Muscle layer of duodenum (tissue), 2 donors: ENCODE measurements around the gene CD93.
A peak's percentile ranks its signal among the peaks of the same experiment; 100 is the strongest.

Source experiments
- H3K27ac ChIP-seq: one replicate; pipeline ENCODE4 v1.7.0; 2013; ENCODE audit warnings: mild to moderate bottlenecking, low read length
- H3K27me3 ChIP-seq: one replicate; pipeline ENCODE4 v1.7.0; 2013; ENCODE audit warnings: low read depth, mild to moderate bottlenecking, control low read depth, low read length
- H3K36me3 ChIP-seq, 2 donors: one replicate each; pipeline ENCODE4 v1.7.0; 2013; ENCODE audit warnings: low read length in 2 of 2, control low read depth in 1 of 2, mild to moderate bottlenecking in 1 of 2; ENCODE audit not compliant: insufficient read depth in 2 of 2, control insufficient read depth in 1 of 2
- H3K4me1 ChIP-seq, 2 donors: one replicate each; pipeline ENCODE4 v1.7.0; 2013; ENCODE audit warnings: low read length in 2 of 2, mild to moderate bottlenecking in 2 of 2, control low read depth in 1 of 2, moderate library complexity in 1 of 2; ENCODE audit not compliant: insufficient read depth in 2 of 2, control insufficient read depth in 1 of 2
- H3K4me3 ChIP-seq, 2 donors: one replicate each; pipeline ENCODE4 v1.7.0; 2013; ENCODE audit warnings: low read length in 2 of 2, low read depth in 1 of 2, mild to moderate bottlenecking in 1 of 2
- H3K9me3 ChIP-seq, 2 donors: one replicate each; pipeline ENCODE4 v1.7.0; 2013; ENCODE audit warnings: low read length in 2 of 2, control low read depth in 1 of 2, mild to moderate bottlenecking in 1 of 2; ENCODE audit not compliant: control insufficient read depth in 1 of 2
- donor health status: healthy.

The CD93 gene

DNA sequence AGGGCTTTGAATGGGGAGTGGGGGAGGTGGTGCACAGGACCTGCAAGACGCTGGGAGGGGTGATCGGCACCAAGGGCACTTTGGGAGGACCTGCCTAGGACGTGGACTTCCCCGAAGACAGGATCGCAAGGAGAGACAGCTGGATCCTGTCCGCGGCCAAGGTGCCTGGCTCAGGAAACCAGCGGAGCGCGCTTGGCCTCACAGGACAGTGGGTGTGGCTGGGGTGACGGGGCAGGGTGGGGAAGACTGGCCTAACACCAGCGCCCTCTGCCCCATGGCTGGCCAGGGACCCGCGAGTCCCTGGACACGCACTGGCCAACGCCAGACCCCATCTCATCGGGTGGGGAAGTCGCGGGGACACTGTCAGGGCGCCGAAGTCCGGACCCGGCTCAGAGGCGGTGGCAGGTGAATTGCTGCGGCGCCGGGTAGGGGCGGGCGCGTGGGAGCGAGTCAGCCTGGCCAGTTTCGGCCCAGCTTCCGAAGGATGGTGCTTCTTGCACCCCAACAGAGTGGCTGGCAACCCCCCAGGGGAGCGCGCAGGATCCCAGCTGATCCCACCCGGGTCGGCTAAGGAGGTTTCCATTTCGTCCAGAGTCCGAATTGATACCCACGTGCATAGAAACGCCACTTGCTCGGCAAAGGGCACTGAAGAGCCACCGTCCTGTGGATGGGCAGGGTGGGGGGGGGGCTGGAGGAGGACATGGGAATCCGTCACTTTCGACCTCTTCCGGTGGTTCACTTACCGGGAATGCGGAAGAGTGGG, 35.9 kb downstream of the CD93 start:
- Histone ChIP-seq H3K9me3 (no peaks in the 10 kb centered on the region), H3K4me1 (peaks cover 0 to 37% of the 10 kb centered on the region in 2 donors), H3K27me3 (peaks cover 17% of the 10 kb centered on the region), H3K27ac (peak overlapping the region; percentile 16), H3K36me3 (no peaks in the 10 kb centered on the region), H3K4me3 (peak overlapping the region; percentile 62 to 69)

DNA sequence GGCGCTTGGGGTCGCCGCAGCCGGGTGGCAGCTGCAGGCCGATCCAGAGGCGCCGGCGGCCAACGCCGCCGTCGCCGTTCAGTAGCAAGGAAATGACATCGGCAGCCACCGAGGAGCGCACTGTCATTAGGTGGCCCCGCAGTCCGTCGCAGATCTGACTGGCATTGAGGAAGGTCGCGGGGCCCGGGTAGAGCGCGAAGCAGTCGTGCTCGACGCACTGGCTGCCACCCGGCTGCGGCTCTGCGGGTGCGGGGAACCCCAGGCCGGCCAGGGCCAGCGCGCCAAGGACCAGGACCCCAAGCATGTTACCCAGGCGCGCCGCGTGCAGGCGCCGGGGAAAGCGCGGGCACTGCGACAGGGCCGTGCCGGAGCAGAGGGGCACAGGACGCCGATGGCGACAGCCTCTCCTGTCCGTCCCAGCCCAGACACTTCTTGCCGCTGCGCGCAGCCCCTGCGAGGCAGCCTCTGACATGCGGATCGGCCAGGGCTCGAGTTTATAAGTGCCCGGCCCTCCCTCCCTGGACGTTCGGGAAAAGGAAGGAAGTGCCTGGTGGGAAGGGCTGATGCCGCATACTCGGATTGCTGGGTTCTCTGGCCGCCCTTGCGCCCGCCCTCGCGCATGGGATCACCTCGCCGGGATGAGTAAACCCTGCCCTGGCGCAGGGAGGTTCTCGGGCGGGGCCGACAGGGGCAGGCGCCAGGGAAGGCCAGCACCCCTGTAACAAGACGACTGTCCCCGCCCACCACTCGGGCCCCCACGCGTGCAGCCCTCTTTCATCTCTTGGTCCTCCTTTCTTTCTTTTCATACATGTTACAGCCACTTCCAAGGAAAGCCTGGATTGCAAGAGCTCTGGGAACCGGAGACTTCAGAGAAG, 36.7 kb downstream of the CD93 start, which contains the start of gene THBD:
Gene THBD (minus strand): TSS at position 472 of the 875 bp plus-strand sequence. CDS start 168 bp downstream, at position 304.
- no peaks in the 10 kb centered on the region for H3K36me3 ChIP-seq
- peak within 1 kb of the TSS; percentile 16 for H3K27ac ChIP-seq
- H3K4me3 ChIP-seq: peak within 1 kb of the TSS; percentile 62 to 69
- peaks cover 0 to 37% of the 10 kb centered on the region in 2 donors for H3K4me1 ChIP-seq
- peaks cover 17% of the 10 kb centered on the region for H3K27me3 ChIP-seq
- no peaks in the 10 kb centered on the region for H3K9me3 ChIP-seq

DNA sequence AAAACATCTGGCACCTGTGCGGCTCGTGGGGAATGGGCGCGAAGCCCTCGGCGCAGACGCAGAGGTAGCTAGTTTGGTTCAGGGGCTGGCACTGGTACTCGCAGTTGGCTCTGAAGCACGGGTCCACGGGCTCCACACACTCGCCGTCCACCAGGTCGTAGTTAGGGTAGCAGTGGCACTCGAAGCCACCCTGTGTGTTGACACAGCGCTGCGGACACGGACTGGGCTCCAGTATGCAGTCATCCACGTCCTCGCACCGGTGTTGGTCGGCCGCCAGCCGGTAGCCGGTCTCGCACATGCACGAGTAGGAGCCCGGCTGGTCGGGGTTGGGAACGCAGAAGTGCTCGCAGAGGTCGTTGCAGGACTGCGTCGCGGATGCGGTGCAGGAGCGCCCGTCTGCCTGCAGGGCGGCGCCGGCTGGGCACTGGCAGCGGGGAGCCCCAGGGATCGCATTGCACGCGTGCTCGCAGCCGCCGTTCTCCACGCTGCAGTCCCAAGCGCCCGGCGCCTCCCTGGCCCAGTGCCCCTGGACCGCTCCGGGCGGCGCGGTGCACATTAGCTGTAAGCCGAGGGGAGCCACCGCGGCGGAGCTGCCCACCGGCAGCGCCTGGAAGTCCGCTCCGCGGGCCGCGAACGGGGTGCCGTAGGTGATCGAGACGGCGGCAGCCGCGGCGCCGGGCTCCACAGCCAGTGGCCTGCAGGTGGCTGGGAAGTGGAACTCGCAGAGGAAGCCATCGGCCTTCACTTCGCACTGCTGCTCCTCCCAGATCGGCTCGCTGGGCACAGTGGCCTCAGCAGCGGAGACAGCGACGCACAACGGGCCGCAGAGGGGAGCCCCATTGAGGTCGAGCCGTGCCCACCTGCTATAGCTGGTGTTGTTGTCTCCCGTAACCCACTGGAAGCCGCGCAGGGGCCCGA, 37.6 kb downstream of the CD93 start:
- H3K27me3 ChIP-seq: peaks cover 17% of the 10 kb centered on the region
- peak overlapping the region; percentile 62 to 69 for H3K4me3 ChIP-seq
- no peak overlapping the region for H3K27ac ChIP-seq
- peaks cover 0 to 37% of the 10 kb centered on the region in 2 donors for H3K4me1 ChIP-seq
- H3K9me3 ChIP-seq: no peaks in the 10 kb centered on the region
- no peaks in the 10 kb centered on the region for H3K36me3 ChIP-seq

DNA sequence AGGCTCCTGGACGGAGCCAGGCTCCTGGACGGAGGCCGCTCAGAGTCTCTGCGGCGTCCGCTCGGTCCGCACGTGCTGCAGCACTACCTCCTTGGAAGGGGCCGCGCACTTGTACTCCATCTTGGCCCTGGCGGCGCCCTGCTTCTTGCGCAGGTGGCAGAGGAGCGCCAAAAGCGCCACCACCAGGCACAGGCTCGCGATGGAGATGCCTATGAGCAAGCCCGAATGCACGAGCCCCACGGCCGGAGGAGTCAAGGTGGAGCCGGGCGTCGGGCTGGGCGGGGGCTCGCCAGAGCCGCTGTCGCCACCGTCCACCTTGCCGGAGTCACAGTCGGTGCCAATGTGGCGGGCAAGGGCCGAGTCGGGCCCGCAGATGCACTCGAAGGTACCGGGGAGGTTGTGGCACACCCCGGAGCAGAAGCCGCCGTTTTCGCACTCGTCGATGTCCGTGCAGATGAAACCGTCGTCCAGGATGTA, 38.3 kb downstream of the CD93 start:
- H3K27me3 ChIP-seq: peaks cover 17% of the 10 kb centered on the region
- no peak overlapping the region for H3K27ac ChIP-seq
- peaks cover 0 to 37% of the 10 kb centered on the region in 2 donors for H3K4me1 ChIP-seq
- no peaks in the 10 kb centered on the region for H3K36me3 ChIP-seq
- peak overlapping the region; percentile 62 to 69 for H3K4me3 ChIP-seq
- no peaks in the 10 kb centered on the region for H3K9me3 ChIP-seq

DNA sequence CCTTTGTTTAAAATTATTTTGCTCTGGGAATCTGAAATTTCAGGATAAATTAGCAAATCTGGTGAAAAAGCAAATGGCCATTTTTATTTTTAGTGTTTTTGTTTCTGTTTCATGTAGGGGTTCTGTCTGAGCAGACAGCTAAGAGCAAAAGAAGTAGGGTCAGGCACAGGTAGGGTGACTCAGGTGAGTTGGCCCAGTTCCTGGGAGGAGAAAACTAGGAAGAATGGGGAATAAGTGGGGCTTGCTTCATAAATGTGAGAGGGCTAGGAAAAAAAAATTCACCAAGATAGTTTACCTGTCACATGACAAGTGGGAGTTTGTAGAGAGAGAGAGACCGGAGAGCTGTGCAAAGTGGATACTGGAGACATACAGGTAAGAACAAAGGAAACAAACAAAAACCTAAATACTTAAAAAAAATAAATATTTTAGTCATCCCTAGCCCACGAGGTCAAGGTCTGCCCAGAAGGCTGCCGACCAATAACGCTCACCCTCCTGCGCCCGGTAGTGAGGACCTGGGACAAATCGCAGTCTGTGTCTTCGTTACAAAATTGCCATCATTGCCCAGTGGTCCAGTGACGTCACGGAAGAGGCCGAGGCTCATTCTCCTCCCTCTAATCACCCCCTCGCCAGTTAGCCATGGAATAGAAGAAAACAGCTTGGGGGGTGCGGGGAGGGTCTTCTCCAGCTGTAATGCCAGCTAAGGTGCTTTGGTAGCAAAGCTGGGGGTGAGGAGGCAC, 39.0 kb downstream of the CD93 start:
- H3K9me3 ChIP-seq: no peaks in the 10 kb centered on the region
- peak overlapping the region; percentile 62 to 69 for H3K4me3 ChIP-seq
- no peak overlapping the region for H3K27ac ChIP-seq
- peaks cover 17% of the 10 kb centered on the region for H3K27me3 ChIP-seq
- peaks cover 0 to 37% of the 10 kb centered on the region in 2 donors for H3K4me1 ChIP-seq
- H3K36me3 ChIP-seq: no peaks in the 10 kb centered on the region

DNA sequence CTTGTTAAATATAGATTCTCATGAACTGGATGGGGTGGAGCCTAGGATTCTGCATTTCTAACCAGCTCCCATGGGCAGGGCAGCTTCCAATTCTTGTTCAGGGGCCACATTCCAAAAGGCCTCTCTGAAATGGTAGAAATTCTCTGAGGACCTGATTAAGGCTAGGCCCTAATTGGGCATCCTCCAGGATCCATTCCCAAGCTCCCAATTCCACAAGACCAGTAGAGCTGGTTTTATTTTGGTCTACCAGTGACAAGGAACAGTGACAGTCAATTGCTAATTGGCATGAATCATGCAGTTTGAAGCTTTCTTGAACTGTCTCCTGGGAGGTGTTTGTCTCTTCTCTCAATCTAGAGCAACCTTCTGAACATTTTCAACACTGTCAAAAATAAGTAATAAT, 39.7 kb downstream of the CD93 start:
- no peak overlapping the region for H3K27ac ChIP-seq
- H3K27me3 ChIP-seq: peaks cover 17% of the 10 kb centered on the region
- peaks cover 0 to 37% of the 10 kb centered on the region in 2 donors for H3K4me1 ChIP-seq
- no peaks in the 10 kb centered on the region for H3K36me3 ChIP-seq
- peak overlapping the region; percentile 62 to 69 for H3K4me3 ChIP-seq
- no peaks in the 10 kb centered on the region for H3K9me3 ChIP-seq

DNA sequence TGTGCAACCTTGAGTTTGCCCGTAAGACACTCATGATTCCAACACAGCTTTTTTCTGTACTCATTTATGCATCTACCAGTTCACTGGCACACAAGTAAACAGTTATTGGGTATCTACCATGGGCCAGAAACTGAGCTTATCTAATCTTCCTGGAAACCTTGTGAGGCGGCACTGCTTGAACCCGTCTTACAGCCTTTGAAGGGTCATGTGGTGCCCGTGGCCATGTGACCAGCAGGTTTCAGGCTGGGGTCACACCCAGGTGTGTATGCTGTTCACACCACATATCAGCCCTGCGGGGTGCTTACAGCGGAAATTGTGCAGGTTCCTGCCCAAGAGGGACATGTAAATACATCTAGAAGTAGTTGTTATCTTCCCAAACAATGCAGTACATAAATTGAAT, 42.7 kb downstream of the CD93 start:
- no peak overlapping the region for H3K4me3 ChIP-seq
- H3K36me3 ChIP-seq: no peaks in the 10 kb centered on the region
- H3K4me1 ChIP-seq: peaks cover 0 to 15% of the 10 kb centered on the region in 2 donors
- no peaks in the 10 kb centered on the region for H3K9me3 ChIP-seq
- peaks cover 14% of the 10 kb centered on the region for H3K27me3 ChIP-seq
- no peak overlapping the region for H3K27ac ChIP-seq

DNA sequence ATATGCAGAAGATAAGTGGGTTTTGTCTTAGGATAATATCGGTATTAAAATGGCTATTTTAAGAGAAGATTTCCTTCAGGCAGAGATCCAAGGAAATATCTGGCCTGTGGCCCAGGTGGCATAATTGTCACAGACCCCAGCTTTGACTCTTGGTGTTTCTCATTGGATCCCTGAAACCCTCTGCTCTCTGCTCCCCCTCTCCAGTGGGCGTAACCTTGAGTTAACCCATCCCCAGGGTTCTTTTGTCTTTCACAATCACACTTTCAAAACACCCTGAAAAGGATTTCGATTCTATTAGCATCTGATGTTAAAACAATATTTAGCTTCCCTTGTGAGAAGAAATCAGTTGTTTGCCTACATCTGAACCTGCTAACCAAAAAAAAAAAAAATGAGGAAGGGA, 43.9 kb downstream of the CD93 start:
- H3K4me1 ChIP-seq: peaks cover 0 to 5% of the 10 kb centered on the region in 2 donors
- no peak overlapping the region for H3K27ac ChIP-seq
- H3K4me3 ChIP-seq: no peak overlapping the region
- H3K9me3 ChIP-seq: no peaks in the 10 kb centered on the region
- H3K36me3 ChIP-seq: no peaks in the 10 kb centered on the region
- H3K27me3 ChIP-seq: peaks cover 5% of the 10 kb centered on the region

DNA sequence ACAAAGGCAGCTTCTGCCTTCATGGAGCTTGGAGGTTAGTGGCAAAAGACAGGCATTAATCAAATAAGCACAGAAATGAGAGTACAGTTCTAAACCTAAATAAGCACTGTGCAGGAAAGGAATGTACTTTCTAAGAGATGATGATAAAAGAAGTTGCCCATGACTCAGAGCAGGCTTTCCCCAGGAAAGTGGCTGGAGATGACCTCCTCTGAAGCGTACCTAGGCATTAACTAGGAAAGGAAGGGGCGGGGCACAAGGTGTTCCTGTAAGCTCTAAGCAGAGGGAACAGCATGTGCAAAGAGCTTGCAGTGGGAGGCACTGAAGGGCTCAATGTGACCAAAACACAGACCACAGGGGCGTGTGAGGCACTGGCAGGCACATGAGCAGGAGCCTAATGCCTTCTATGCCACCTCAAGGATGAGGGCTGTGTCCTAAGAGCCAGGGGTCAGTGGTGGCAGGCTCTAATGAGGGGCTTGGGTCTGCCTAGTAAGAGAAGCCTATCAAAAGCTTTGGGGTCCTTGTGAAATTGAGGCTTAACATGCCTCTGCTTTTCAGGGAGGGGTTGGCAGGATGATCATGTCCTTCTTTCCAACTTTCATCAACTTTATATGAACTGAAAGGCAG, 46.1 kb downstream of the CD93 start:
- Histone ChIP-seq H3K27me3 (peaks cover 9% of the 10 kb centered on the region), H3K4me1 (peaks cover 0 to 5% of the 10 kb centered on the region in 2 donors), H3K36me3 (no peaks in the 10 kb centered on the region), H3K4me3 (no peak overlapping the region), H3K27ac (no peak overlapping the region), H3K9me3 (no peaks in the 10 kb centered on the region)
